ENCODE results near the gene NR3C1.
"Not testable (repeated sequence)": the region's sequence is repeated elsewhere in the genome, so short reads cannot be mapped to it uniquely, and the experiment has no call there.

Gene NR3C1

GRCh38 chr5:143329843-143330242, 73.6 kb downstream of the NR3C1 start:
- DNase-seq: no peak

GRCh38 chr5:143328589-143329220, 74.8 kb downstream of the NR3C1 start:
- DNase-seq: no peak

GRCh38 chr5:143325086-143325485, 78.4 kb downstream of the NR3C1 start:
- DNase-seq: not testable (repeated sequence)

GRCh38 chr5:143322931-143323630, 80.4 kb downstream of the NR3C1 start:
- not testable (repeated sequence) for DNase-seq

GRCh38 chr5:143322176-143322575, 81.3 kb downstream of the NR3C1 start:
- DNase-seq: no peak

DNA sequence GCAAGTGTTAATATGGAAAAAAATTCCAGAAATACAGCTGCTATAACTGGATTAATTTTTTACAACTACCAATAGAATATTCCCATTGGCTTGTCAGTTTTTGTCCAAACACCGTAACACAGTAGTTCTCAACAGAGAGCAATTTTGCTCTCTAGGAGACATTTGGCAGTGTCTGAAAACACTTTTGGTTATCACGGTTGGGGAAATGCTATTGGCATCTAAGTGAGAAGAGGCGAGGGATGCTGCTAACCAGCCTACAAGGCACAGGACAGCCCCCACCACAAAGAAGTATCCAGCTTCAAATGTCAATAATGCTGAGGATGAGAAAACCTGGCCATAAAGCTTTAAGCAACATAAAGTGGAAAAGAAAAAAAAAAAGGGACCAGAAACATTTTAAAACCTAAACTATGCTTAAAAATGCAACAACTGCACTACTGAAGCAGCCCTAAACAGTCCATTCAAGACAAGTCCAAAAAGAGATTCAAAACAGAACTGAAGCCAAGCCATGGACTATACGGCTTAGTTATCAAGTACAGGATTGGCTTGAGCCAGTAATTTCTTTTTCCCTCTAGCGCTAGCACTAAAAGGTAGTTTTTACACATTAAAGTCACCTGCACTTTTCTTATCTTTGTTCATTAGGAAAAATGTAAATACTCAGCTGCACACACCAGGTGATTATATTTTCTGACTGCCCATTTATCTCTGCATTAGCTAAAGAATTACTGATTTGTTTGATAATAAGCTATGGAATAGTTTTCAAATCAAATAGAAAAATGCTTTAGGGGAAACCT, 83.9 kb downstream of the NR3C1 start:
- DNase-seq: no peak

- DNase-seq: no peak
These were observed 84.7 kb downstream of the NR3C1 start for GRCh38 chr5:143318833-143319232.

- no peak for DNase-seq
These were observed 85.2 kb downstream of the NR3C1 start for GRCh38 chr5:143318270-143318669.

DNA sequence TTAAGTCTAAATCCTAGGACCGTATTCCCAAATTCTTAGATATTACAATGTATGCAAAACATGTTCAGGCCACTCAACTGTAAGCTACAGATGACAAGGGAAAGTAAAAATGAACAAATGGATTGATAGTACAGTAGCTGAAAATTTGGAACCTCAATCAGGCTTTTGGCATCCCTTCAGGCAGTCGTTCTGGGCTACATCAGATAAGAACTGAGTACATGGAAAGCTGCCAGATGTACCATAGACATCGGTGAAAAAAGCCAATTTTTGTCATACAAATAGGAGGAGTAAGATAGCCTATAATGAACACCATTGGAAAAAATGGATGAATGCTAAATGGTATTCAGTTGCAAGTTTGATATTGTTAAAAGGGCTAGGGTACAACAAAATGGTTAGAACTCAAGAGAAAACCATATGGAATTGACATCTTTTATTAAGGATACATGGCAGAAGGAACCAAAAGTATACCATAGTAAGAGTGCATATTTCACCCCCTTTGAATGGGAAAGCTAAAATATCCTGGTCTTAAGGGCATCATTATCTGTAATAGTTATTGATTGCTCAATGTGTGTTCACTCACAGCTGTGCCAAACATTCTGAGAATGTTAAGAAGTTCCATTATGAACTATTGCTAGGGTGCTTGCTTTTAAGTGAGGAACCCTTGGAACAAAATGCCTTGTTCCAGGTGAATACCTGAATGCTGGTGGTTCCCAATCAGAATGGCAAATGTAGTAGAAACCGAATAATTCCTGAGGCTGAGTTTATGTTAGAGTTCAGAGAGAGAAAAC, 86.4 kb downstream of the NR3C1 start:
- DNase-seq: no peak

DNA sequence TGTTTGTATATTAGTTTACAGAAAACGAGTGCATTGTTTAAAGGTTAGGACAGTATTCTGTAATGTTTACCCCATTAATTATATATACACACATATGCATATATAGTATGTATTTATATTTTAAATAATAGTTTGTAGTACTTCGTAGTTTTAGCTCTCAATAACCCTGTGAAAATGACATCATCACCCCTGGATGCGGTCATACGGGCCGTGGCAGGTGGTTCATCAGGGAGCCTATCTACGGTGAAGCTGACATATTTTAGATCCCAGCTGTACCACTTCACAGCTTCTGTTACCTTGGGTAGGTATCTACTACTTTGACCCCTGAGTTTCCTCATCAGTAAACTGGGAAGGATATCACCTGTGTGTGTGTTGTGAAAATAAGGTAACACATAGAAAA, 87.1 kb downstream of the NR3C1 start:
- no peak for DNase-seq

DNA sequence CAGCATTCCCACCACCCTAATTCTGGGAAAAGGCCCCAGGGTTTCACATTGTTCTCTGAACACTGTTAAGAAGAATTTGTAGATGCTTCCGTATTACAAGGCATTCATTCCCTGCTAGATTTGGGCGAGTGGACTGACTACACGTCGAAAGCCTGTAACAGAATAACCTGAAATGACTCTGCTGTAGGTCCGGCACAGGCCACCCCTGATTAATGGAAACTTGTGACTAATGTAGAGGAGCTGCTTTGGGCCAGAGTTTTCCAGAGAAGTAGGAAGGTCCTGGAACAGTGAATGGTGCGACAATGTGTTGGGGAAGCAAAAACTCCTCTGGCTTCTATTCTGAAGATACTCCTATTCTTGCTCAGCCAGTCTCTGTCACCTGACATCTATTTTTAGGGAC, 87.6 kb downstream of the NR3C1 start:
- DNase-seq: no peak

- DNase-seq: no peak
These were observed 88.3 kb downstream of the NR3C1 start for GRCh38 chr5:143315214-143315613.

- DNase-seq: no peak
These were observed 88.8 kb downstream of the NR3C1 start for GRCh38 chr5:143314659-143315058.

DNA sequence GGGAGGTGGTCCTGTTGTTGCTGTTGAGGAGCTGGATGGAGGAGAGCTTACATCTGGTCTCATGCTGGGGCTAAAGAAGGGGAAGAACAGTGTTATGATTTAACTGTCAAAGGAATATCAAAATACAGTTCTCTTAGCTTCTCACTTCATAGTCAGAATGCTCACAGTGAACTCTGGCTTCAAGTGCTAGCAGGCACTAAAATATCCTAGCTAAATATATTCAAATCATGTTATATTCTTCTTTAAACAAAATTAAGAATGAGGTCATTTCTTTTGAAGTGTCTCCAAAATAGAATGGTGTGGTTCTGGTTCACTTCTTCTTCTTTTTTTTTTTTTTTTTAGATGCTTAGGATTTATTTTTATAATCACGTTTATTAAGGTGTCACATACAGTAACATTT, 89.4 kb downstream of the NR3C1 start:
- no peak for DNase-seq

DNA sequence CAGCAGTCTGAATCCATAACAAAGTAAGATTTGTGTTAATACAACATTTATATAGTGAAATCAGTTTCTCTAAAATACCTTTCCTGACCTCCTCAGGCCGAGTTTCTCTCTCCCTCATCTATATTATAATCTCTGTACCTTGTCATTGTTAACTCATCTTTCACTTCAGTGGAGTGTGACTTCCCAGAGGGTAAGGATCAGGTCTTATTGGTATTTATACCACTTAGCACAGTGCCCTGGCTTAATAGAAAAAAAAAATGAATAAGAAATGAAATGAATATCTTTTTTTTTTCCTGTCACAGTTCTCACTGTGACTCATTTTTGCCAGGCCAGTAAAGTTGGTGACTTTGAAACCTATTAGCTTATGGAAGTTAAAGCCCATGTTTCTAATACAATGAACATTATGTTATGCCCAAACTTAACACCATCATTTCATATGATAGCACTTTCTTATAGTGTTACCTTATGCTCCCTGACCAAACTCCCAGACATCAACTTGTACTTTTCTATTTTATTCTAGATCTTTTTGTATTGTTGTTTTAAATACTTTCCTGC, 90.1 kb downstream of the NR3C1 start:
- no peak for DNase-seq

DNA sequence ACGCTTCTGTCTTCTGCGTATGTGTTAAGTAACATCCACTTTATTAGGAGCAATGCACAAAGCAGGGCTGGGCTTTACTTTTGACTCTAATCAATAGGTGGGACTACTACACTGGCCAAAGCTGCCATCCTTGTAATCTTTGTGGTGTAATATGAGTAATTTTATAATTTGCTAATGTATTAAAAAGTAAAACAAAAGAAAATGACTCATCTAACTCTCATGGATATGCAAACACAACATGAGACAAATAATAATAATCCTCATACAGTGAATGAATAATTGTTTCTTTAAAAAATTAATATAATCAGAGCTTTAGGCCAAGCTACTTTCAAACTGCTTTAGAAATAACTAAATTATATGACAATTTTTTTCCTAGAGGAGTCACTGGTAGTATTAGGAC, 90.7 kb downstream of the NR3C1 start:
- DNase-seq: no peak

DNA sequence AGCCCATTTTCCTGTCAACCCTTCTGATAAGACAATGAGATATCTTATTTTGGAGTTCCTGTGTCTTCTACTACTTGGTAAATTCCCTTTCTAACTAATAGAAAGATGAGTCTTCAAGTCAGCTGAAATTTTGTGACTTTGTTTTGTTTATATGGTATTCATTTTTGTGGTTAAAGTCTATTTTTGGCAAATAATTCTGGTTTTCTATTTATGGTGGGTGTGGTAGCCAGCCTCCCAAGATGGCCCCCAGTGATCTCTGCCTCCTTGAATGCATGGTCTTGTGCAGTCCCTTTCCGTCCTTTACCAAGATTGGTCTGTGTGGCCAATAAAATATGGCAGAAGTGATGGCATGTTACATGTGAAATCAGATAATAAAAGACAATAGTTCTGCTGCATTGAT, 91.5 kb downstream of the NR3C1 start:
- DNase-seq: no peak

GRCh38 chr5:143311428-143311827, 92.1 kb downstream of the NR3C1 start:
- DNase-seq: no peak

- no peak for DNase-seq
These were observed 93.6 kb downstream of the NR3C1 start for GRCh38 chr5:143309661-143310431.

DNA sequence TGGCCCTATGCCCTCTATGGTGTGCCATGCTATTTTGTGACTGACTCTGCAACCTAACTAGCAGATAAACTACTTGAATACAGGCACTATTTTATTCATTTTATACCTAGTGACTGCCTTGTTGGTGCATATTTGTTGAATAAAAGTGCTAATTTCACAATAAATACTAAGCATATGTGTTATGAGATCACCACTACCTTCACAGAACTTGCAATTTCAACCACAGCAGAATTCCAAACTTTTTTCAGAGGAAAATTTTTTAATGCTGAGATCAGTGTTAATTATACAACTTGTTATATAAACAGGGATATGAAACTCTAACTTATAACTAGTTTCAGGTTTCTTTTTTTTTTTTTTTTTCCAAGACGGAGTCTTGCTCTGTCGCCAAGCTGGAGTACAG, 94.8 kb downstream of the NR3C1 start:
- no peak for DNase-seq

GRCh38 chr5:143306040-143306439, 97.4 kb downstream of the NR3C1 start:
- no peak for DNase-seq

DNA sequence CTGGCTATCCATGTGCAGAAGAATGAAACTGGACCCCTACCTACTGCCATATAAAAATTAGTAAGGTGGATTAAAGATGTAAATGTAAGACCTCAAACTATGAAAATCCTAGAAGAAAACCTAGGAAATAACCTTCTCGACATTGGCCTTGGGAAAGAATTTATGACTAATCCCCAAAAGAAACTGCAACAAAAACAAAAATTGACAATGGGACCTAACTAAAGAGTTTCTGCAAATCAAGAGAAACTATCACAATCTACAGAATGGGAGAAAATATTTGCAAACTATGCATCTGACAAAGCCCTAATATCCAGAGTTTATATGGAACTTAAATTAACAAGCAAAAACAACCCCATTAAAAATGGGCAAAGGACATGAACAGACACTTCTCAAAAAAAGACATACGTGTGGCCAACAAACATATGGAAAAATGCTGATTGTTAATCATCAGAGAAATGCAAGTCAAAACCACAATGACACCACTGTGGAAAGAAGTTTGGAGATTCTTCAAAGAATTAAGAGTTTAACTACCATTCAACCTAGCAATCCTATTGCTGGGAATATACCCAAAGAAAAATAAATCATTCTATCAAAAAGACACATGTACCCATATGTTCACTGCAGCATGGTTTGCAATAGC, 98.5 kb downstream of the NR3C1 start:
- no peak for DNase-seq

Data from cortex of kidney (tissue), 1 donor.